ENCODE results near the gene MOK.

DNA sequence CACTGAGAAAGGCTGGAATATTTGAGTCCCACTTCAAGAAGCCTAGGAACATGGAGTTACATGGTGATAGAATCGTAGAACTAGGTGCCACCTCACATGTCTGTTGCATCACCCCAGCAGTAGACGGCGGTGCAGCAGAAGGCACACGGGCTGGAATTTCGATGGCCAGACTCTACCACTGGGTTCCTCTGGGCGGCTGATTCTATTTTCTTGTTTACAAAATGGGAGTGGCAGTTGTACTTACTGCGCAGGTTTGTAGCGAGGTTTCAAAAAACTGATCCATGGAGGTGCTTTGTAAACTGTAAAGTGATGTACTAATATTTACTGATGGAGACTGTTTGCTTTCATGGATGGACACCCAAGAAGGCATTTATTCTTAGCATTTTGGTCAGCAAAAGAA is 119.6 kb downstream of the MOK start:
- TF ChIP-seq, protein P1, sequence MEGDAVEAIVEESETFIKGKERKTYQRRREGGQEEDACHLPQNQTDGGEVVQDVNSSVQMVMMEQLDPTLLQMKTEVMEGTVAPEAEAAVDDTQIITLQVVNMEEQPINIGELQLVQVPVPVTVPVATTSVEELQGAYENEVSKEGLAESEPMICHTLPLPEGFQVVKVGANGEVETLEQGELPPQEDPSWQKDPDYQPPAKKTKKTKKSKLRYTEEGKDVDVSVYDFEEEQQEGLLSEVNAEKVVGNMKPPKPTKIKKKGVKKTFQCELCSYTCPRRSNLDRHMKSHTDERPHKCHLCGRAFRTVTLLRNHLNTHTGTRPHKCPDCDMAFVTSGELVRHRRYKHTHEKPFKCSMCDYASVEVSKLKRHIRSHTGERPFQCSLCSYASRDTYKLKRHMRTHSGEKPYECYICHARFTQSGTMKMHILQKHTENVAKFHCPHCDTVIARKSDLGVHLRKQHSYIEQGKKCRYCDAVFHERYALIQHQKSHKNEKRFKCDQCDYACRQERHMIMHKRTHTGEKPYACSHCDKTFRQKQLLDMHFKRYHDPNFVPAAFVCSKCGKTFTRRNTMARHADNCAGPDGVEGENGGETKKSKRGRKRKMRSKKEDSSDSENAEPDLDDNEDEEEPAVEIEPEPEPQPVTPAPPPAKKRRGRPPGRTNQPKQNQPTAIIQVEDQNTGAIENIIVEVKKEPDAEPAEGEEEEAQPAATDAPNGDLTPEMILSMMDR (IDR thresholded peaks at IDR 0.05): no peak
- TF ChIP-seq POLR2A (IDR thresholded peaks at IDR 0.05) (no peak), EP300 (IDR thresholded peaks at IDR 0.05) (no peak)

All from tibial nerve (tissue), 4 donors.